Sigmoid colon (tissue), 4 donors: Measurements from ENCODE around the gene IMMP2L.

ENCODE experiments used
- EP300 ChIP-seq, 4 donors: sonication (generic); formaldehyde crosslinking; IDR thresholded peaks; one replicate each; pipeline ENCODE4 v1.6.1; 2017; ENCODE audit warnings: antibody characterized with exemption in 4 of 4
- POLR2A ChIP-seq, 2 donors: fragments of 450-650 bp; IDR thresholded peaks; one replicate each; pipeline ENCODE4 v1.6.1; 2016; ENCODE audit warnings: antibody characterized with exemption in 2 of 2, mild to moderate bottlenecking in 2 of 2, moderate library complexity in 2 of 2
- POLR2AphosphoS5 ChIP-seq, 4 donors: sonication (generic); formaldehyde crosslinking; IDR thresholded peaks; one replicate each; pipeline ENCODE4 v1.6.1; 2017; ENCODE audit warnings: antibody characterized with exemption in 4 of 4
- TF ChIP-seq, protein P1 (sequence below), 4 experiments: fragments of 450-650 bp in 3 of 4; fragments of 200-600 bp in 1 of 4; IDR thresholded peaks; one replicate each; pipeline ENCODE4 v1.5.1; 2016 to 2019; ENCODE audit warnings: antibody characterized with exemption in 4 of 4, mild to moderate bottlenecking in 3 of 4, moderate library complexity in 2 of 4

- TF ChIP-seq, protein P1, sequence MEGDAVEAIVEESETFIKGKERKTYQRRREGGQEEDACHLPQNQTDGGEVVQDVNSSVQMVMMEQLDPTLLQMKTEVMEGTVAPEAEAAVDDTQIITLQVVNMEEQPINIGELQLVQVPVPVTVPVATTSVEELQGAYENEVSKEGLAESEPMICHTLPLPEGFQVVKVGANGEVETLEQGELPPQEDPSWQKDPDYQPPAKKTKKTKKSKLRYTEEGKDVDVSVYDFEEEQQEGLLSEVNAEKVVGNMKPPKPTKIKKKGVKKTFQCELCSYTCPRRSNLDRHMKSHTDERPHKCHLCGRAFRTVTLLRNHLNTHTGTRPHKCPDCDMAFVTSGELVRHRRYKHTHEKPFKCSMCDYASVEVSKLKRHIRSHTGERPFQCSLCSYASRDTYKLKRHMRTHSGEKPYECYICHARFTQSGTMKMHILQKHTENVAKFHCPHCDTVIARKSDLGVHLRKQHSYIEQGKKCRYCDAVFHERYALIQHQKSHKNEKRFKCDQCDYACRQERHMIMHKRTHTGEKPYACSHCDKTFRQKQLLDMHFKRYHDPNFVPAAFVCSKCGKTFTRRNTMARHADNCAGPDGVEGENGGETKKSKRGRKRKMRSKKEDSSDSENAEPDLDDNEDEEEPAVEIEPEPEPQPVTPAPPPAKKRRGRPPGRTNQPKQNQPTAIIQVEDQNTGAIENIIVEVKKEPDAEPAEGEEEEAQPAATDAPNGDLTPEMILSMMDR (IDR thresholded peaks at IDR 0.05) = no peak
- TF ChIP-seq POLR2A (IDR thresholded peaks at IDR 0.05) = no peak
- no peak for TF ChIP-seq EP300 (IDR thresholded peaks at IDR 0.05)
- TF ChIP-seq POLR2AphosphoS5 (IDR thresholded peaks at IDR 0.05) = no peak
Observed at GRCh38 chr7:111499027-111499426, 63.3 kb downstream of the IMMP2L start.
